BLaER1 (cell line): ENCODE data around the gene ENAH.

Source experiments
- H3K27ac ChIP-seq: shearing (Covaris generic); formaldehyde crosslinking; 2 replicates; pipeline ENCODE4 v1.8.1; 2022
- H3K27me3 ChIP-seq: shearing (Covaris generic); formaldehyde crosslinking; 2 replicates; pipeline ENCODE4 v1.8.1; 2022
- H3K36me3 ChIP-seq: shearing (Covaris generic); formaldehyde crosslinking; 2 replicates; pipeline ENCODE4 v1.8.1; 2022
- H3K4me1 ChIP-seq: shearing (Covaris generic); formaldehyde crosslinking; 2 replicates; pipeline ENCODE4 v1.8.1; 2022
- H3K4me2 ChIP-seq: shearing (Covaris generic); formaldehyde crosslinking; 2 replicates; pipeline ENCODE4 v1.8.1; 2022
- H3K4me3 ChIP-seq: shearing (Covaris generic); formaldehyde crosslinking; 2 replicates; pipeline ENCODE4 v1.8.1; 2022
- H3K9ac ChIP-seq: shearing (Covaris generic); formaldehyde crosslinking; 2 replicates; pipeline ENCODE4 v1.8.1; 2022
- H3K9me3 ChIP-seq: shearing (Covaris generic); formaldehyde crosslinking; 2 replicates; pipeline ENCODE4 v1.8.1; 2022
- H4K20me1 ChIP-seq: shearing (Covaris generic); formaldehyde crosslinking; 2 replicates; pipeline ENCODE4 v1.8.1; 2022
- Cebpa-rat ChIP-seq: shearing (Covaris generic); IDR thresholded peaks from 2 replicates; pipeline ENCODE4 v1.8.1; 2022

The ENAH gene

GRCh38 chr1:225534772-225535171, 118.2 kb downstream of the ENAH start:
- H3K9ac ChIP-seq: no peak overlapping the region
- no peaks in the 10 kb centered on the region for H3K27me3 ChIP-seq
- H3K4me1 ChIP-seq: no peaks in the 10 kb centered on the region
- H3K4me2 ChIP-seq: no peak overlapping the region
- H3K27ac ChIP-seq: no peak overlapping the region
- peaks cover 36% of the 10 kb centered on the region; the same call in 1 of the 2 replicates for H4K20me1 ChIP-seq
- TF ChIP-seq Cebpa-rat: no peak
- no peak overlapping the region for H3K4me3 ChIP-seq
- H3K9me3 ChIP-seq: no peaks in the 10 kb centered on the region
- peaks cover 2% of the 10 kb centered on the region for H3K36me3 ChIP-seq

DNA sequence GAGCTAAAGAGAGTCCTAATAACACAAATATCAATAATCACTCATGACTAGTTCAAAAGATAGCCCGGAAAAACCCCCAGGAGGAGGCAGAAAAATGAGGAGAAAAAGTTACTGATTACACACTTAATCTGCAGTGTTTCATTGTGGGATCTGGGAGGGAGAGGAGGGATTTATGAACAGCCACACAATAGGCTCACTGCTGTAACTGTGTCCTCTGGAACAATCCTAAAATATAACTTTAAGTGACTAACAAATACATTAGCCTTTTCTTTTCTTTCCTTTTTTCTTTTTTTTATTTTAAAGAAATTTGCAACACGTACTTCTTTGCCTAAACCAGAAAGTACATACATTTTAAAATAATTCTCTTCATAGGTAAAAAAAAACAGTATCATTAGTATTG, 118.8 kb downstream of the ENAH start:
- Histone ChIP-seq H3K36me3 (peaks cover 8% of the 10 kb centered on the region), H3K9ac (no peak overlapping the region), H3K4me3 (no peak overlapping the region), H3K27ac (no peak overlapping the region), H3K4me2 (no peak overlapping the region), H3K27me3 (no peaks in the 10 kb centered on the region), H4K20me1 (peaks cover 36% of the 10 kb centered on the region; the same call in 1 of the 2 replicates), H3K4me1 (no peaks in the 10 kb centered on the region), H3K9me3 (no peaks in the 10 kb centered on the region)
- TF ChIP-seq Cebpa-rat: no peak

DNA sequence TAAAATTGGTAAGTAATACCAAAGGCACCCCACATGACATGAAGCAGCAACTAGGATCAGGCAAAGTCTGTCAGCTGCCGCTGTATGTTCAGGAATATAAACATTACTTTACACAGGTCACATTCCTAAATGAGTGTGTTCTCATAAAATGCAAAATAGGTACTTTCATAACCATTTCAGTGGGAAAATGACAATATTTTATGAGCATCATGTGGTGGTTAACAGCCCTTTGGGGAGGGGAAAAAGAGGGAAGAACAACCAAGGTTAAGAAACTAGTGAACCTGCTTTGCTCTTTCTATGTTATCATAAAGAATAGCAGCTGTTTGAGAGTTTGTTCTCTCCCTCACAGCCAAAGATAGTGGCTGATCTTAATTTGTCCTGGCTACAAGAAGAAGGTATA, 119.7 kb downstream of the ENAH start:
- Histone ChIP-seq H3K36me3 (peaks cover 17% of the 10 kb centered on the region), H3K4me3 (no peak overlapping the region), H4K20me1 (peaks cover 29% of the 10 kb centered on the region; the same call in 1 of the 2 replicates), H3K9ac (no peak overlapping the region), H3K4me2 (no peak overlapping the region), H3K4me1 (no peaks in the 10 kb centered on the region), H3K27ac (no peak overlapping the region), H3K27me3 (no peaks in the 10 kb centered on the region), H3K9me3 (no peaks in the 10 kb centered on the region)
- TF ChIP-seq Cebpa-rat: no peak

DNA sequence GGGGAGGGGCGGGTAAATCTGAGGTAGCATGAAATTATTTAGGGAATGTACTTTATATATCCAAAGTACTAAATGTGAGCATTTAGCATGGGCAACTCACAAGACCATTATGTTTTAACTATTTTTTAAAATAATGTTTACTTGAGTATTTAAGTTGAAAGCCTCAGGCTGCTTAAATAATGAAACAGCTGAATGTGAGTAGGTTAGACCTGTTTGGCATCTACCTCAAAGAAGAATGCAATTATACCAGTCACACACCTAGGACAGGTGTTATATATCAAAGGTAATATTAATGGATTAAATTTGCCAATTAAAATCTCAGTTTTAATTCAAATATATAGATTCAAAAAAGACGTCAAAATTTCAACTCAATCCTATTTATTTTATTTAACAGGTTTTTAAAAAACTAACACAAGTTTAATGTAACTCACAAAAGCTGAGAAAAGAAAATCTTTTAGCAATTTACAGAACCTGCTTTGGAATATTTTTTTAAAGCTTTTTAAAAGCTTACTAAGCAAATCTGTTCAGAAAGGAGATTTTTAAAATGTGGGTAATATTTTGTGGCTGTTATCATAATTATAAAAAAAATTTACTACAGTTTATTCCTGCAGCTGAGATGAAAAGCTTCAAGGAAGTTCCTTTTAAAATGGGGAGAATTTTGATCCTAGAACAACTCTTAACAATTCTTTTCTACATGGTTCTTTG, 120.5 kb downstream of the ENAH start:
- Histone ChIP-seq H3K4me1 (no peaks in the 10 kb centered on the region), H3K27ac (no peak overlapping the region), H3K9me3 (no peaks in the 10 kb centered on the region)

GRCh38 chr1:225529726-225530125, 123.2 kb downstream of the ENAH start:
- H3K36me3 ChIP-seq: peaks cover 26% of the 10 kb centered on the region
- H3K9ac ChIP-seq: no peak overlapping the region
- H3K4me3 ChIP-seq: no peak overlapping the region
- no peak overlapping the region for H3K27ac ChIP-seq
- H4K20me1 ChIP-seq: peaks cover 13% of the 10 kb centered on the region; the same call in 1 of the 2 replicates
- H3K27me3 ChIP-seq: no peaks in the 10 kb centered on the region
- H3K9me3 ChIP-seq: no peaks in the 10 kb centered on the region
- no peak for TF ChIP-seq Cebpa-rat
- H3K4me1 ChIP-seq: no peaks in the 10 kb centered on the region
- no peak overlapping the region for H3K4me2 ChIP-seq

More for the DNA sequence above, 120.5 kb downstream of the ENAH start:
- no peak overlapping the region for H3K4me3 ChIP-seq
- H3K36me3 ChIP-seq: peaks cover 23% of the 10 kb centered on the region
- no peak overlapping the region for H3K9ac ChIP-seq
- no peaks in the 10 kb centered on the region for H3K27me3 ChIP-seq
- peaks cover 20% of the 10 kb centered on the region; the same call in 1 of the 2 replicates for H4K20me1 ChIP-seq
- no peak overlapping the region for H3K4me2 ChIP-seq
- no peak for TF ChIP-seq Cebpa-rat

DNA sequence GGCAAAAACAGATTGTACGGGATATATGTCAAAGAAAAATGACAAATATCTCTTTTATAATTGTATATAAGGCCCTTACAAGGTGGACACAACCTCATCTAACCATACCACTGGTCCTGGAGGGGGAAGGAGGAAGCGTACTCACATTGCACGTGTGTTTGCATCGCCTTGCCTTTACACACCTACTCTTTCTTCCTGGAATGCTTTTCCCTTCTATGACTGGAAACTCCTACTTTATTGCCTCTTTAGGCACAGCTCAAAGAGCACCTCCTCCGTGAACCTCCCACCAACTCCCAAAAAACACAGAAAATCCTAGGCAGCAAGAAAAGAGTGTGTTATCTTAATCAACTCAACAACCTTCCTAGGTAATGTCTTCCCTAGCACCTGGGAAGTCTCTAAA, 125.3 kb downstream of the ENAH start:
- Histone ChIP-seq H3K36me3 (peaks cover 26% of the 10 kb centered on the region), H3K27ac (no peak overlapping the region), H3K4me1 (no peaks in the 10 kb centered on the region), H3K4me2 (no peak overlapping the region), H3K27me3 (no peaks in the 10 kb centered on the region), H3K9ac (no peak overlapping the region), H4K20me1 (no peaks in the 10 kb centered on the region), H3K4me3 (no peak overlapping the region), H3K9me3 (no peaks in the 10 kb centered on the region)
- no peak for TF ChIP-seq Cebpa-rat

DNA sequence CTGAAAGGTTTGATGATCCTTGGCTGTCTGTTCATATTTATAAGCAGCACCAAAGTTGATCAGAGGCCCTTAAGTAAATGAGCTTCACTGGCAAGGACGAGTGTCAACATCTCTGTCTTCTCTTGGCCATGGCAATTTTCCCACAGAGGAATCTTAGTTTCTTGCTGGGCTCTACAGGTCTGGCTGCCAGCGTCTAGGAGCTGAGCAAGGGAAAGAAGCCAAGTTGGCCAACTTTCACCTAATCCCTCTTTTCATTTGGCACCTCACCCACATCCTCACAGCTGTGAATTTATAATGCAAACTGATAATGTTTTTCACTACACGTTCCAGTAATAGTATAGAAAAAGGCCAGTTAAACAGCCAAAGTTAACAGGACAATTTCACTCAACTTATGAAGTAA, 126.0 kb downstream of the ENAH start:
- no peak overlapping the region for H3K4me3 ChIP-seq
- TF ChIP-seq Cebpa-rat: no peak
- H3K27ac ChIP-seq: no peak overlapping the region
- no peak overlapping the region for H3K9ac ChIP-seq
- no peaks in the 10 kb centered on the region for H3K9me3 ChIP-seq
- H3K36me3 ChIP-seq: peaks cover 26% of the 10 kb centered on the region
- no peaks in the 10 kb centered on the region for H4K20me1 ChIP-seq
- no peaks in the 10 kb centered on the region for H3K27me3 ChIP-seq
- H3K4me1 ChIP-seq: no peaks in the 10 kb centered on the region
- H3K4me2 ChIP-seq: no peak overlapping the region

- peaks cover 26% of the 10 kb centered on the region for H3K36me3 ChIP-seq
- H3K4me2 ChIP-seq: no peak overlapping the region
- no peak overlapping the region for H3K4me3 ChIP-seq
- no peak overlapping the region for H3K27ac ChIP-seq
- no peak for TF ChIP-seq Cebpa-rat
- H4K20me1 ChIP-seq: no peaks in the 10 kb centered on the region
- H3K9ac ChIP-seq: no peak overlapping the region
- H3K27me3 ChIP-seq: no peaks in the 10 kb centered on the region
- H3K4me1 ChIP-seq: no peaks in the 10 kb centered on the region
- no peaks in the 10 kb centered on the region for H3K9me3 ChIP-seq
Observed at GRCh38 chr1:225525377-225525776, 127.5 kb downstream of the ENAH start.

DNA sequence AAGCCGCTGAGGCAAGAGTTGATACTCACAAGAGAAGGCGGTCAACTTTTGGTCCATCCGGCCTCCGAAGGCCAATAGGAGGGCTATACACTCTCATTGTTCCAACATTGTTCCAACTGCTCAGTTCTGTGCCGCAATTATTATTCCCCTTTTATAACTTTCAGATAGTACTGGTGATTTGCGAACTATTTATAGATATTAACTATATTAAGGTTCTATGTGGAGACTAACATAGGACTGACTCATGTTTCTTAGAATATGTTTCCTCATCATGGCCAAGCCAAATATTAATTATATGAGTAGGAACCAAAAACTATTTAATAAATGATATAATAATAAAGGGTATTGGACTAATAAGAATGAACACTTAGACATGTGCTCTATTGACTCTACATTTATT, 128.4 kb downstream of the ENAH start:
- Histone ChIP-seq H3K27ac (no peak overlapping the region), H3K36me3 (peaks cover 22% of the 10 kb centered on the region), H3K27me3 (no peaks in the 10 kb centered on the region), H3K4me2 (no peak overlapping the region), H3K4me3 (no peak overlapping the region), H3K4me1 (no peaks in the 10 kb centered on the region), H3K9ac (no peak overlapping the region), H3K9me3 (no peaks in the 10 kb centered on the region), H4K20me1 (no peaks in the 10 kb centered on the region)
- TF ChIP-seq Cebpa-rat: no peak

DNA sequence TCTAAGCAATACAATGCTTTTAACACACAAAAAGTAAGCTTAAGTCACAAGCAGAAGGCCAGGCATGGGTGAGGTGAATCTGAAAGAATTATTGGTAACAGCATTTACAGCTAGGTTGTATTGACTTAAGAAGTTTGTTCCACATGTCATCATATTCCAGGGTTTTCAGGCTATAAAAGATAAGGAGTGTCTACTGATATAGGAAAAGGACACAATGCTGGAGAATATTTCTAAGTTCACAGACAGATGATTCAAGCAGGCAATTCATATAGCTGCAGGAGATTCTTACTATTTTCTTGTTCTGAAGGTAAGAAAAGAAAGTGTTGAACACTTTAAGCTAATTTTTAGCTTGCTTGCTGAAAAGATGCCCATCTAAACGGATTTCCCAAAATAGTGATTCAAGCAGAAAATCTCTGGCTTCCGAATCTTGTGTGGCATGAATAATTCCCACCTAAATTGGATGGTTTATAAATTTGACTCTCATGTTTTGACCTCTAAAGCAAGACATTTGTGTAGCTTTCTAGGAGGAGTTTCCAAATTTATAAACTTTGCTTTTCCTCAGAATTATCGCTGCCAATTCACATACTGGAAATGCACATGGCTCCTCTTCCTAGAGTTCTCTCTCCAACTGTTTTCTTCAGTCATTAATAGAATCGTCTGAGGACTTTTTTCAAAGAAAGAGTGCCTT, 129.5 kb downstream of the ENAH start:
- H3K9ac ChIP-seq: no peak overlapping the region
- no peak overlapping the region for H3K4me2 ChIP-seq
- H3K27me3 ChIP-seq: no peaks in the 10 kb centered on the region
- no peak overlapping the region for H3K27ac ChIP-seq
- TF ChIP-seq Cebpa-rat: no peak
- no peaks in the 10 kb centered on the region for H4K20me1 ChIP-seq
- no peak overlapping the region for H3K4me3 ChIP-seq
- H3K36me3 ChIP-seq: peaks cover 19% of the 10 kb centered on the region
- no peaks in the 10 kb centered on the region for H3K9me3 ChIP-seq
- no peaks in the 10 kb centered on the region for H3K4me1 ChIP-seq
